K562 (cell line): ENCODE results near the gene NDUFS3. TPM values are rescaled to one million over a fixed set of nuclear protein-coding genes. Genes with fewer than 3 reads are reported as not detected.

Experiments
- FOXK1 ChIP-seq: sonication (generic); formaldehyde crosslinking; IDR thresholded peaks from 2 replicates; pipeline ENCODE4 v1.8.0; 2022; ENCODE audit warnings: missing genetic modification reagents, mild to moderate bottlenecking, borderline replicate concordance
- HNRNPUL1 ChIP-seq: fragments of 200-400 bp; formaldehyde crosslinking; IDR thresholded peaks from 2 replicates; pipeline ENCODE4 v1.6.1; 2017; ENCODE audit warnings: low read length
- JUNB ChIP-seq: fragments of 450-650 bp; formaldehyde crosslinking; conservative IDR thresholded peaks from 2 replicates; pipeline ENCODE4 v1.4.0; 2020; ENCODE audit warnings: mild to moderate bottlenecking
- KLF1 ChIP-seq: fragments of 450-650 bp; IDR thresholded peaks from 2 replicates; pipeline ENCODE4 v1.6.1; 2016; ENCODE audit warnings: missing genetic modification characterization, missing compliant biosample characterization
- MAFF ChIP-seq: IDR thresholded peaks from 2 replicates; pipeline ENCODE4 v1.6.1; 2012; ENCODE audit warnings: low read length, improper control_type of control experiment
- SP2 ChIP-seq: IDR thresholded peaks from 2 replicates; pipeline ENCODE4 v1.6.1; 2011; ENCODE audit warnings: mild to moderate bottlenecking, low read depth, low read length, moderate library complexity; ENCODE audit not compliant: poor library complexity, severe bottlenecking; ENCODE audit errors: extremely low read depth
- SRSF7 ChIP-seq: fragments of 200-400 bp; formaldehyde crosslinking; optimal IDR thresholded peaks from 2 replicates; pipeline ENCODE3; 2017; ENCODE audit warnings: mild to moderate bottlenecking, low read depth, low read length
- SRSF9 ChIP-seq: fragments of 200-400 bp; formaldehyde crosslinking; IDR thresholded peaks from 2 replicates; pipeline ENCODE4 v1.6.1; 2017; ENCODE audit warnings: low read depth, low read length, borderline replicate concordance
- STAT5B ChIP-seq: fragments of 250-450 bp; sonication (Bioruptor Pico); IDR thresholded peaks from 2 replicates; pipeline ENCODE4 v1.8.0; 2021; ENCODE audit warnings: mild to moderate bottlenecking, inconsistent platforms
- TAL1 ChIP-seq: fragments of 450-650 bp; IDR thresholded peaks from 2 replicates; pipeline ENCODE4 v1.6.1; 2016; ENCODE audit warnings: mild to moderate bottlenecking
- ZBTB43 ChIP-seq: sonication (generic); formaldehyde crosslinking; IDR thresholded peaks from 2 replicates; pipeline ENCODE4 v1.8.0; 2023; ENCODE audit warnings: mild to moderate bottlenecking, missing genetic modification reagents
- ZNF175 ChIP-seq: fragments of 200-800 bp; sonication (Bioruptor generic); IDR thresholded peaks from 2 replicates; pipeline ENCODE4 v1.6.1; 2016; ENCODE audit warnings: low read depth, mild to moderate bottlenecking, missing genetic modification characterization, missing compliant biosample characterization
- ZNF583 ChIP-seq: fragments of 250-450 bp; sonication (Bioruptor Pico); IDR thresholded peaks from 2 replicates; pipeline ENCODE4 v1.4.0; 2020
- ZNF668 ChIP-seq: fragments of 250-450 bp; sonication (Bioruptor Pico); IDR thresholded peaks from 2 replicates; pipeline ENCODE4 v1.8.0; 2022; ENCODE audit warnings: mild to moderate bottlenecking, inconsistent platforms
- polyA plus RNA-seq, 8 experiments: library from polyadenylated mRNA; depleted of rRNA in 4 of 8; stranded (reverse) in 5 of 8; unstranded in 3 of 8; fragments of >200 nt; fragmentation: Nextera tagmentation in 2 of 8; fragmentation: Illumina TruSeq in 1 of 8; extraction: Ambion mirVana in 2 of 8; extraction: Trizol in 1 of 8; gene quantifications; 2 replicates each; pipeline versions ENCODE4 v1.2.1 to v1.2.3, GENCODE V29; 2011 to 2014; ENCODE audit warnings: inconsistent platforms in 1 of 8, missing spikeins in 1 of 8
- total RNA-seq, 7 experiments: library from RNA; depleted of rRNA in 6 of 7; stranded (reverse); fragments of >200 nt in 6 of 7; fragmentation: Illumina TruSeq in 2 of 7; extraction: Trizol in 2 of 7; gene quantifications; 2 replicates each; pipeline versions ENCODE4 v1.2.1 to v1.2.3, GENCODE V29; 2011 to 2021; ENCODE audit warnings: low replicate concordance in 1 of 7
- TF ChIP-seq, protein P1 (sequence below): fragments of 250-450 bp; sonication (Bioruptor Pico); IDR thresholded peaks from 2 replicates; pipeline ENCODE4 v1.4.0; 2020; ENCODE audit warnings: mild to moderate bottlenecking
- TF ChIP-seq, protein P2 (sequence below): fragments of 200-800 bp; sonication (Bioruptor generic); IDR thresholded peaks from 2 replicates; pipeline ENCODE4 v1.6.1; 2016; ENCODE audit warnings: missing genetic modification characterization, missing compliant biosample characterization
- TF ChIP-seq, protein P3 (sequence below): fragments of 450-650 bp; IDR thresholded peaks from 2 replicates; pipeline ENCODE4 v1.6.1; 2016; ENCODE audit warnings: mild to moderate bottlenecking

The NDUFS3 gene
- total and polyA plus RNA-seq, 9 of the 15 experiments (the other 6 are each of a cell fraction or from before 2014, with no cell fraction given): 38.7 to 341 (median 194) TPM

GRCh38 chr11:47578524-47579494 lies at the start of gene NDUFS3, which contains the start of gene KBTBD4 (continued):
- TF ChIP-seq SRSF9: no peak
- TF ChIP-seq HNRNPUL1: no peak
- TF ChIP-seq ZNF668 (CRISPR knock-in tag): no peak
- TF ChIP-seq SRSF7: no peak
- no peak for TF ChIP-seq MAFF
- peak; percentile 48; the same call in 1 of the 2 replicates for TF ChIP-seq TAL1
- TF ChIP-seq, protein P1, sequence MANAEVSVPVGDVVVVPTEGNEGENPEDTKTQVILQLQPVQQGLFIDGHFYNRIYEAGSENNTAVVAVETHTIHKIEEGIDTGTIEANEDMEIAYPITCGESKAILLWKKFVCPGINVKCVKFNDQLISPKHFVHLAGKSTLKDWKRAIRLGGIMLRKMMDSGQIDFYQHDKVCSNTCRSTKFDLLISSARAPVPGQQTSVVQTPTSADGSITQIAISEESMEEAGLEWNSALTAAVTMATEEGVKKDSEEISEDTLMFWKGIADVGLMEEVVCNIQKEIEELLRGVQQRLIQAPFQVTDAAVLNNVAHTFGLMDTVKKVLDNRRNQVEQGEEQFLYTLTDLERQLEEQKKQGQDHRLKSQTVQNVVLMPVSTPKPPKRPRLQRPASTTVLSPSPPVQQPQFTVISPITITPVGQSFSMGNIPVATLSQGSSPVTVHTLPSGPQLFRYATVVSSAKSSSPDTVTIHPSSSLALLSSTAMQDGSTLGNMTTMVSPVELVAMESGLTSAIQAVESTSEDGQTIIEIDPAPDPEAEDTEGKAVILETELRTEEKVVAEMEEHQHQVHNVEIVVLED (CRISPR knock-in tag): peak; percentile 72
- no peak for TF ChIP-seq ZNF175 (CRISPR knock-in tag)
- TF ChIP-seq, protein P2, sequence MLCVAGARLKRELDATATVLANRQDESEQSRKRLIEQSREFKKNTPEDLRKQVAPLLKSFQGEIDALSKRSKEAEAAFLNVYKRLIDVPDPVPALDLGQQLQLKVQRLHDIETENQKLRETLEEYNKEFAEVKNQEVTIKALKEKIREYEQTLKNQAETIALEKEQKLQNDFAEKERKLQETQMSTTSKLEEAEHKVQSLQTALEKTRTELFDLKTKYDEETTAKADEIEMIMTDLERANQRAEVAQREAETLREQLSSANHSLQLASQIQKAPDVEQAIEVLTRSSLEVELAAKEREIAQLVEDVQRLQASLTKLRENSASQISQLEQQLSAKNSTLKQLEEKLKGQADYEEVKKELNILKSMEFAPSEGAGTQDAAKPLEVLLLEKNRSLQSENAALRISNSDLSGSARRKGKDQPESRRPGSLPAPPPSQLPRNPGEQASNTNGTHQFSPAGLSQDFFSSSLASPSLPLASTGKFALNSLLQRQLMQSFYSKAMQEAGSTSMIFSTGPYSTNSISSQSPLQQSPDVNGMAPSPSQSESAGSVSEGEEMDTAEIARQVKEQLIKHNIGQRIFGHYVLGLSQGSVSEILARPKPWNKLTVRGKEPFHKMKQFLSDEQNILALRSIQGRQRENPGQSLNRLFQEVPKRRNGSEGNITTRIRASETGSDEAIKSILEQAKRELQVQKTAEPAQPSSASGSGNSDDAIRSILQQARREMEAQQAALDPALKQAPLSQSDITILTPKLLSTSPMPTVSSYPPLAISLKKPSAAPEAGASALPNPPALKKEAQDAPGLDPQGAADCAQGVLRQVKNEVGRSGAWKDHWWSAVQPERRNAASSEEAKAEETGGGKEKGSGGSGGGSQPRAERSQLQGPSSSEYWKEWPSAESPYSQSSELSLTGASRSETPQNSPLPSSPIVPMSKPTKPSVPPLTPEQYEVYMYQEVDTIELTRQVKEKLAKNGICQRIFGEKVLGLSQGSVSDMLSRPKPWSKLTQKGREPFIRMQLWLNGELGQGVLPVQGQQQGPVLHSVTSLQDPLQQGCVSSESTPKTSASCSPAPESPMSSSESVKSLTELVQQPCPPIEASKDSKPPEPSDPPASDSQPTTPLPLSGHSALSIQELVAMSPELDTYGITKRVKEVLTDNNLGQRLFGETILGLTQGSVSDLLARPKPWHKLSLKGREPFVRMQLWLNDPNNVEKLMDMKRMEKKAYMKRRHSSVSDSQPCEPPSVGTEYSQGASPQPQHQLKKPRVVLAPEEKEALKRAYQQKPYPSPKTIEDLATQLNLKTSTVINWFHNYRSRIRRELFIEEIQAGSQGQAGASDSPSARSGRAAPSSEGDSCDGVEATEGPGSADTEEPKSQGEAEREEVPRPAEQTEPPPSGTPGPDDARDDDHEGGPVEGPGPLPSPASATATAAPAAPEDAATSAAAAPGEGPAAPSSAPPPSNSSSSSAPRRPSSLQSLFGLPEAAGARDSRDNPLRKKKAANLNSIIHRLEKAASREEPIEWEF (CRISPR knock-in tag): no peak
- peak; percentile 24; the same call in 1 of the 2 replicates for TF ChIP-seq FOXK1 (CRISPR knock-in tag)
- TF ChIP-seq, protein P3, sequence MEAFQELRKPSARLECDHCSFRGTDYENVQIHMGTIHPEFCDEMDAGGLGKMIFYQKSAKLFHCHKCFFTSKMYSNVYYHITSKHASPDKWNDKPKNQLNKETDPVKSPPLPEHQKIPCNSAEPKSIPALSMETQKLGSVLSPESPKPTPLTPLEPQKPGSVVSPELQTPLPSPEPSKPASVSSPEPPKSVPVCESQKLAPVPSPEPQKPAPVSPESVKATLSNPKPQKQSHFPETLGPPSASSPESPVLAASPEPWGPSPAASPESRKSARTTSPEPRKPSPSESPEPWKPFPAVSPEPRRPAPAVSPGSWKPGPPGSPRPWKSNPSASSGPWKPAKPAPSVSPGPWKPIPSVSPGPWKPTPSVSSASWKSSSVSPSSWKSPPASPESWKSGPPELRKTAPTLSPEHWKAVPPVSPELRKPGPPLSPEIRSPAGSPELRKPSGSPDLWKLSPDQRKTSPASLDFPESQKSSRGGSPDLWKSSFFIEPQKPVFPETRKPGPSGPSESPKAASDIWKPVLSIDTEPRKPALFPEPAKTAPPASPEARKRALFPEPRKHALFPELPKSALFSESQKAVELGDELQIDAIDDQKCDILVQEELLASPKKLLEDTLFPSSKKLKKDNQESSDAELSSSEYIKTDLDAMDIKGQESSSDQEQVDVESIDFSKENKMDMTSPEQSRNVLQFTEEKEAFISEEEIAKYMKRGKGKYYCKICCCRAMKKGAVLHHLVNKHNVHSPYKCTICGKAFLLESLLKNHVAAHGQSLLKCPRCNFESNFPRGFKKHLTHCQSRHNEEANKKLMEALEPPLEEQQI: peak; percentile 97
- no peak for TF ChIP-seq ZNF583 (CRISPR knock-in tag)
- TF ChIP-seq STAT5B: no peak
- no peak for TF ChIP-seq SP2
- TF ChIP-seq JUNB (CRISPR knock-in tag): no peak
- no peak for TF ChIP-seq ZBTB43 (CRISPR knock-in tag)
- peak; percentile 91 for TF ChIP-seq KLF1 (tag)
